Osteoblast (primary cell): ENCODE measurements around the gene PLEKHM1. TPM values are rescaled to one million over a fixed set of nuclear protein-coding genes. Genes with fewer than 3 reads are reported as not detected.

Experiments used
- DNase-seq: peaks from one replicate; pipeline ENCODE4 v3.0.0; 2011; ENCODE audit warnings: low spot score, mixed read lengths; ENCODE audit not compliant: insufficient read length; ENCODE audit errors: missing footprints
- H2AFZ ChIP-seq: 2 replicates; pipeline ENCODE4 v1.6.0; 2011; ENCODE audit warnings: mild to moderate bottlenecking, low read length
- H3K27ac ChIP-seq: 2 replicates; pipeline ENCODE4 v1.5.1; 2011; ENCODE audit warnings: mild to moderate bottlenecking, low read depth, low read length, moderate library complexity
- H3K27me3 ChIP-seq: 2 replicates; pipeline ENCODE4 v1.6.0; 2012; ENCODE audit warnings: mild to moderate bottlenecking, control low read depth, inconsistent platforms, low read length, moderate library complexity; ENCODE audit not compliant: insufficient read depth
- H3K36me3 ChIP-seq: 2 replicates; pipeline ENCODE4 v1.5.1; 2011; ENCODE audit warnings: mild to moderate bottlenecking, low read length, control low read depth, moderate library complexity; ENCODE audit not compliant: insufficient read depth
- H3K4me1 ChIP-seq: 2 replicates; pipeline ENCODE4 v1.5.1; 2011; ENCODE audit warnings: mild to moderate bottlenecking, low read length, control low read depth, moderate library complexity; ENCODE audit not compliant: insufficient read depth
- H3K4me2 ChIP-seq: 2 replicates; pipeline ENCODE4 v1.6.0; 2011; ENCODE audit warnings: mild to moderate bottlenecking, low read length; ENCODE audit not compliant: insufficient read depth
- H3K4me3 ChIP-seq: fragments of 200-600 bp; sonication (generic); 3 replicates; pipeline ENCODE4 v1.5.1; 2012; ENCODE audit warnings: mild to moderate bottlenecking, low read length, inconsistent platforms; ENCODE audit not compliant: insufficient read depth
- H3K79me2 ChIP-seq: 2 replicates; pipeline ENCODE4 v1.6.0; 2012; ENCODE audit warnings: mild to moderate bottlenecking, low read length, control low read depth, inconsistent platforms; ENCODE audit not compliant: insufficient read depth
- H3K9me3 ChIP-seq: 2 replicates; pipeline ENCODE4 v1.5.1; 2011; ENCODE audit warnings: low read depth, low read length, control low read depth
- H4K20me1 ChIP-seq: 2 replicates; pipeline ENCODE4 v1.6.0; 2012; ENCODE audit warnings: mild to moderate bottlenecking, low read length, control low read depth; ENCODE audit not compliant: insufficient read depth
- CTCF ChIP-seq: IDR thresholded peaks from 2 replicates; pipeline ENCODE4 v1.5.1; 2011; ENCODE audit warnings: mild to moderate bottlenecking, low read depth, low read length, moderate library complexity; ENCODE audit errors: extremely low read depth
- total RNA-seq: library from RNA; depleted of rRNA; stranded (reverse); fragments of >200 nt; gene quantifications from 2 replicates; pipeline ENCODE4 v1.2.3, GENCODE V29; 2012

The PLEKHM1 gene
- total RNA-seq, 1 donor = 30.8 TPM

- no peak overlapping the region for H3K4me2 ChIP-seq
- H3K79me2 ChIP-seq = no peaks in the 10 kb centered on the region
- TF ChIP-seq CTCF = no peak
- peaks cover 12% of the 10 kb centered on the region for H3K27me3 ChIP-seq
- no peak overlapping the region for H3K27ac ChIP-seq
- H2AFZ ChIP-seq = no peak overlapping the region
- H3K4me3 ChIP-seq = no peak overlapping the region
- H3K36me3 ChIP-seq = no peaks in the 10 kb centered on the region
- H3K9me3 ChIP-seq = no peaks in the 10 kb centered on the region
- peak; percentile 81 for DNase-seq
- no peaks in the 10 kb centered on the region for H4K20me1 ChIP-seq
- H3K4me1 ChIP-seq = peaks cover 3% of the 10 kb centered on the region
These were observed 86.5 kb downstream of the PLEKHM1 start for GRCh38 chr17:45403906-45404490.

GRCh38 chr17:45402916-45403315 is 87.6 kb downstream of the PLEKHM1 start:
- Histone ChIP-seq H2AFZ (no peak overlapping the region), H3K4me3 (no peak overlapping the region), H3K4me2 (no peak overlapping the region), H3K79me2 (no peaks in the 10 kb centered on the region), H3K36me3 (no peaks in the 10 kb centered on the region), H3K4me1 (peaks cover 3% of the 10 kb centered on the region), H3K27me3 (peaks cover 6% of the 10 kb centered on the region), H3K9me3 (no peaks in the 10 kb centered on the region), H4K20me1 (no peaks in the 10 kb centered on the region), H3K27ac (no peak overlapping the region)
- TF ChIP-seq CTCF = no peak
- no peak for DNase-seq

DNA sequence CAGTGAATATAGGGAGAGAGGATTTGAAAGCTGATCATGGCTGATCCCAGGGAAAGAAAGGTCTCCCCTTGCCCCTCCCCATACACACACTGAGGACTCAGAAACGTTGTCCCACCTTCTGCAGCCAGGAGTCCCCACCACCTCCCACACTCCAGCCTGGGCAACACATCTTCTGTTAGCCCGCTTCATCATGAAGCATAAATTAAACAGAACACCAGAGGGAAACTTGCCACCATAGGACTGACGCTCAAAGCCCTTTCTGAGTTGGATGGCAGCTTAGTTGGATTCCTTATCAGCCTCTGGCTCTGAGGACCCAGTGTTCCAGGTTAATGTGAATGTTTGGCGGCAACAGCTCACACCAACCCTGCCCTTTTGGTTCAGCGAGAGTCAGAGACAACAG is 91.7 kb downstream of the PLEKHM1 start:
- H3K9me3 ChIP-seq = no peaks in the 10 kb centered on the region
- no peak overlapping the region for H3K4me3 ChIP-seq
- DNase-seq = peak; percentile 25
- H4K20me1 ChIP-seq = no peaks in the 10 kb centered on the region
- no peaks in the 10 kb centered on the region for H3K27me3 ChIP-seq
- H3K27ac ChIP-seq = no peak overlapping the region
- no peaks in the 10 kb centered on the region for H3K79me2 ChIP-seq
- no peak for TF ChIP-seq CTCF
- H3K4me1 ChIP-seq = peaks cover 7% of the 10 kb centered on the region
- H2AFZ ChIP-seq = no peak overlapping the region
- no peaks in the 10 kb centered on the region for H3K36me3 ChIP-seq
- H3K4me2 ChIP-seq = no peak overlapping the region

DNA sequence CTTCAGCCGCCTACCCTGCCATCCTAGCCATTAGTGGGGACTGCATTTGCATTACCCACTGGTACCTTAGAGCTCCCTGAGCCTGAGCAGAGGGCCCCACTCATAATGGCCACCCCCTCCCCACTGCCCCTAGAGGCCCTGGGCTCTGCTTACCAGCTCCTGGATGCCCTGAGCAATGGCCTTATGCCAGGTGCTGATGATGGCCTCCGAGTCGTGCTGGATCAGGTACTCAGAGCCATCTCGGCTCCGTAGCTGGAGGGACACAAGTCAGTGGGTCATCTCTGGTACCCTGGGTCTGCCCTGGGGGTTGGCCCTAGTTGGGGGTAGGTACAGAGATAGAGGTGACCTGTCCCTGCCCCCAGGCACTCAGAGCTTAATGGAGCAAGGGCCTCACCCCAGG is 92.7 kb downstream of the PLEKHM1 start:
- peak; percentile 79 for DNase-seq
- Histone ChIP-seq H3K9me3 (no peaks in the 10 kb centered on the region), H4K20me1 (no peaks in the 10 kb centered on the region), H3K36me3 (no peaks in the 10 kb centered on the region), H3K27ac (no peak overlapping the region), H3K4me3 (no peak overlapping the region), H3K4me1 (peaks cover 7% of the 10 kb centered on the region), H3K79me2 (no peaks in the 10 kb centered on the region), H2AFZ (no peak overlapping the region), H3K27me3 (peaks cover under 1% of the 10 kb centered on the region), H3K4me2 (no peak overlapping the region)
- no peak for TF ChIP-seq CTCF
